Measurements from ENCODE around the gene NMNAT3. TPM values are rescaled to one million over a fixed set of nuclear protein-coding genes. Genes with fewer than 3 reads are reported as not detected.

Gene NMNAT3
- total RNA-seq, 4 donors from 2014 or later: 1.5 to 12.6 (median 5.6) TPM

DNA sequence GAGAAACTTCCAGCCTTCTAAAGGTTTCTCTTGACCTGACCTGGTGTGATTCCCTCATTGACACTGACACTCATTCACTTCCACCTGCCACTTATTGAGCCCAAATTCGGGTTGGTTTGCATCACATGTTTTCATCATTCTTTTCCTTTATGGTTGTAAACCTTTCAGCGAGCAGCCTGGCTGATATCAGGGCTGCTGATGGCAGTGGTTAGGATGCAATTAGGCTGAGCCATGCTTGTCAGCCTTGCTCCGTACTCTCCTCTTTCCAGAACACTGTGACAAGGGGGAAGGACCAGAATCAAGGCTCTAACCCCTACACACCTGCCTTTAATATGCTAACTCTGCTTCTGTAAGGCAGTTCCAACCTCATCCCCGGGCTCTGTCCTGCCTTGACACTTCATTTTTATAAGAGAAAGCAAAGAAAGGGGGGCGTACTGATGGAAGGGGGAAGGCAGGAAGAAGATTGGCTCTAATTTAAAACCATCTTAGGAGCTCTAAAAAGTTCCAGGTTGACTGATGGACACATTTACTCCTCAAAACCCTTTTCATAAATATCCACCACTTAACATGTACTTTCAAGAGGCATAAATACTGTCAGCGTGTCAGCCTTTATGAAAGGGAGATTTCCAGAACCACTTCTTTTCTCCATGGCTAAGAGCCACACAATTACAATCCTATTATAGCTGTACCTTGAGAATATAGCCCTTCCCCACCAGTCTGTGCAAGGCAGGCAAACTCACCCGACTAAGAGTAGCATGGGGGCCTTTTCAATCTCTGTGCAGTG is 5.7 kb downstream of the NMNAT3 start:
- DNase-seq: no peak
- TF ChIP-seq, protein P1, sequence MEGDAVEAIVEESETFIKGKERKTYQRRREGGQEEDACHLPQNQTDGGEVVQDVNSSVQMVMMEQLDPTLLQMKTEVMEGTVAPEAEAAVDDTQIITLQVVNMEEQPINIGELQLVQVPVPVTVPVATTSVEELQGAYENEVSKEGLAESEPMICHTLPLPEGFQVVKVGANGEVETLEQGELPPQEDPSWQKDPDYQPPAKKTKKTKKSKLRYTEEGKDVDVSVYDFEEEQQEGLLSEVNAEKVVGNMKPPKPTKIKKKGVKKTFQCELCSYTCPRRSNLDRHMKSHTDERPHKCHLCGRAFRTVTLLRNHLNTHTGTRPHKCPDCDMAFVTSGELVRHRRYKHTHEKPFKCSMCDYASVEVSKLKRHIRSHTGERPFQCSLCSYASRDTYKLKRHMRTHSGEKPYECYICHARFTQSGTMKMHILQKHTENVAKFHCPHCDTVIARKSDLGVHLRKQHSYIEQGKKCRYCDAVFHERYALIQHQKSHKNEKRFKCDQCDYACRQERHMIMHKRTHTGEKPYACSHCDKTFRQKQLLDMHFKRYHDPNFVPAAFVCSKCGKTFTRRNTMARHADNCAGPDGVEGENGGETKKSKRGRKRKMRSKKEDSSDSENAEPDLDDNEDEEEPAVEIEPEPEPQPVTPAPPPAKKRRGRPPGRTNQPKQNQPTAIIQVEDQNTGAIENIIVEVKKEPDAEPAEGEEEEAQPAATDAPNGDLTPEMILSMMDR (IDR thresholded peaks at IDR 0.05): no peak
- TF ChIP-seq EP300 (IDR thresholded peaks at IDR 0.05; ENCODE audit: low read depth): no peak
- no peak for TF ChIP-seq POLR2A (IDR thresholded peaks at IDR 0.05)
- TF ChIP-seq POLR2AphosphoS5 (IDR thresholded peaks at IDR 0.05): no peak
- no peaks in the 10 kb centered on the region for H3K36me3 ChIP-seq
- no peak overlapping the region for H3K4me3 ChIP-seq
- peaks cover 0 to 8% (median 4%) of the 10 kb centered on the region in 4 donors for H3K4me1 ChIP-seq
- no peak overlapping the region for H3K27ac ChIP-seq
- intact Hi-C loops (cut with DNase I; ENCODE audit: low total_unique reads): no loop called here
- in situ Hi-C loops (cut with MboI; ENCODE audit: low pct_ligation_motif_present in 1 of 4, low pct_unique_long_range_greater_than_20kb in 1 of 4, low sequenced_read_pairs in 3 of 4): no loop called here
- no peaks in the 10 kb centered on the region for H3K9me3 ChIP-seq
- 67 to 74% methylated on average over 1 to 7 of the region's 7 CpGs for WGBS, 2 donors (ENCODE audit: low coverage in 1 of 2)
- H3K27me3 ChIP-seq: no peaks in the 10 kb centered on the region

DNA sequence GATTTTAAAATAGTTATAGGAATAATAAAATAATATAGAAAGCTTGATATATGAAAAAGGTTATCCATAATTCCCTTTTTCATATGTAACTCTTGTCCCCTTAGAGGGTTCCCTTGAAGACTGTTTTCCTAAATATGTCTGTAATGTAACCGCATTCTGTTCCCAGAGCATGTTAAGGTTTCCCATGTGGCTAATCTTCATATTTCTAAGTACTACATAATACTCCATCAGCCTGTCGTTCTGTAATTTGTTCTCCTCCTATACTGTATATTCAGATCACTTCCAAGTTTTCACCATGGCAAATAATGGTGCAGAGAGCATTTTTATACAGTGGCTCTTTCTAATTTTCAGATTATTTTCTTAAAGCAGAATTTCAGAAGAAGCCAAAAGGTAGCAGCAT is 6.7 kb downstream of the NMNAT3 start:
- H3K27me3 ChIP-seq: no peaks in the 10 kb centered on the region
- no peaks in the 10 kb centered on the region for H3K36me3 ChIP-seq
- H3K4me1 ChIP-seq: no peaks in the 10 kb centered on the region
- H3K27ac ChIP-seq: no peak overlapping the region
- H3K4me3 ChIP-seq: no peak overlapping the region
- intact Hi-C loops (cut with DNase I; ENCODE audit: low total_unique reads) (no loop called here), in situ Hi-C loops (cut with MboI; ENCODE audit: low pct_ligation_motif_present in 1 of 4, low pct_unique_long_range_greater_than_20kb in 1 of 4, low sequenced_read_pairs in 3 of 4) (no loop called here)
- DNase-seq: no peak
- H3K9me3 ChIP-seq: no peaks in the 10 kb centered on the region
- 91 to 96% methylated on average over 2 of the region's 2 CpGs for WGBS, 2 donors (ENCODE audit: low coverage in 1 of 2)
- TF ChIP-seq, protein P1 (IDR thresholded peaks at IDR 0.05): no peak
- TF ChIP-seq POLR2A (IDR thresholded peaks at IDR 0.05) (no peak), POLR2AphosphoS5 (IDR thresholded peaks at IDR 0.05) (no peak), EP300 (IDR thresholded peaks at IDR 0.05; ENCODE audit: low read depth) (no peak)

DNA sequence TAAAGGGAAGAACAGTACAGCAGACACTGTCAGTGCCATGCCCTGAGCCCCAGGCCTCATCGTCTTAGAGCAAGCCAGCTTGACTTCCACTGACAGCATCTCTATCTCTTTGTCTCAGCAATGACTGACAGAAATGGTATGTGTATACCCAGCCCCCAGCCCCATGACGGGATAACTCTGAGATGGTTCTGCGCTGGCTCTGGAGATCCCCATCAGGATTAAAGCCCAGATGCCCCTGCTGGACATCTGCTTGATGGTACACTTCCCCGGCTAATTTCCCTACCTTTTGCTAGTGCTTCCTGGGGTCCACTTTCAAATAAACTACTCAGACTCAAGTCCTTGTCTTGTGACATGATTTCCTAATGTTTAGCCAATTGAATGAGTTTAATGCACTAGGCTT is 7.6 kb downstream of the NMNAT3 start:
- no peaks in the 10 kb centered on the region for H3K36me3 ChIP-seq
- WGBS, 2 donors (ENCODE audit: low coverage in 1 of 2): 87 to 100% methylated on average over 1 to 4 of the region's 4 CpGs
- TF ChIP-seq POLR2A (IDR thresholded peaks at IDR 0.05) (no peak), POLR2AphosphoS5 (IDR thresholded peaks at IDR 0.05) (no peak), EP300 (IDR thresholded peaks at IDR 0.05; ENCODE audit: low read depth) (no peak)
- TF ChIP-seq, protein P1 (IDR thresholded peaks at IDR 0.05): no peak
- H3K27ac ChIP-seq: no peak overlapping the region
- DNase-seq: no peak
- in situ Hi-C loops (cut with MboI; ENCODE audit: low pct_ligation_motif_present in 1 of 4, low pct_unique_long_range_greater_than_20kb in 1 of 4, low sequenced_read_pairs in 3 of 4) (no loop called here), intact Hi-C loops (cut with DNase I; ENCODE audit: low total_unique reads) (no loop called here)
- H3K9me3 ChIP-seq: no peaks in the 10 kb centered on the region
- H3K4me1 ChIP-seq: no peaks in the 10 kb centered on the region
- H3K4me3 ChIP-seq: no peak overlapping the region
- no peaks in the 10 kb centered on the region for H3K27me3 ChIP-seq

DNA sequence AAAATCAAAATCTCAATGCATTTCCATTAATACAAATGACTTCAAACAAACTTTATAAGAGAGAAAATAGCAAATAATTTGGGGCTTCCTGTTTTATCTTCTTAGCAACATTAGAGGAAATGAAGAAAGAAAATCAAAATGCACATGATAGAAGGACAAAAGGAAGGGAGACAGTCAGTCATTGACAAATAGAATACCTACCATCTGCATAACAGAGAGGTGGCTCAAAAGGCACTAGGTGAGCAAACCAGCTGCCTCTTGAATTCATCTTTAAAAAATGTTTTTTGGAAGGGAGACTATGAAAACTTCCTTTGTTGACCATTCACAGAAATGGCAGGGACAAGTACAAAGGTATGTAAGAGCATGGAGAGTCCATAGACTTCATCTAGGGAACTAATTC is 9.4 kb downstream of the NMNAT3 start:
- in situ Hi-C loops (cut with MboI; ENCODE audit: low pct_ligation_motif_present in 1 of 4, low pct_unique_long_range_greater_than_20kb in 1 of 4, low sequenced_read_pairs in 3 of 4): no loop called here
- TF ChIP-seq POLR2AphosphoS5 (IDR thresholded peaks at IDR 0.05) (no peak), EP300 (IDR thresholded peaks at IDR 0.05; ENCODE audit: low read depth) (no peak), POLR2A (IDR thresholded peaks at IDR 0.05) (no peak)
- TF ChIP-seq, protein P1 (IDR thresholded peaks at IDR 0.05): no peak
- no peak overlapping the region for H3K27ac ChIP-seq
- no peaks in the 10 kb centered on the region for H3K9me3 ChIP-seq
- H3K4me3 ChIP-seq: no peak overlapping the region
- intact Hi-C loops (cut with DNase I; ENCODE audit: low total_unique reads): no loop called here
- H3K27me3 ChIP-seq: no peaks in the 10 kb centered on the region
- DNase-seq: no peak
- no peaks in the 10 kb centered on the region for H3K36me3 ChIP-seq
- no peaks in the 10 kb centered on the region for H3K4me1 ChIP-seq

Measured in transverse colon (tissue), 4 donors.